HG02943 (cell line): ENCODE data around the gene ZNF500.
"Not testable (repeated sequence)": the region's sequence is repeated elsewhere in the genome, so short reads cannot be mapped to it uniquely, and the experiment has no call there.

Experiments used
- ATAC-seq: cut with Tn5 transposase; IDR thresholded peaks from one replicate; pipeline ENCODE4 v1.9.1; 2021; ENCODE audit warnings: mild to moderate bottlenecking, low read depth, moderate library complexity; ENCODE audit not compliant: unreplicated experiment

ZNF500 gene

DNA sequence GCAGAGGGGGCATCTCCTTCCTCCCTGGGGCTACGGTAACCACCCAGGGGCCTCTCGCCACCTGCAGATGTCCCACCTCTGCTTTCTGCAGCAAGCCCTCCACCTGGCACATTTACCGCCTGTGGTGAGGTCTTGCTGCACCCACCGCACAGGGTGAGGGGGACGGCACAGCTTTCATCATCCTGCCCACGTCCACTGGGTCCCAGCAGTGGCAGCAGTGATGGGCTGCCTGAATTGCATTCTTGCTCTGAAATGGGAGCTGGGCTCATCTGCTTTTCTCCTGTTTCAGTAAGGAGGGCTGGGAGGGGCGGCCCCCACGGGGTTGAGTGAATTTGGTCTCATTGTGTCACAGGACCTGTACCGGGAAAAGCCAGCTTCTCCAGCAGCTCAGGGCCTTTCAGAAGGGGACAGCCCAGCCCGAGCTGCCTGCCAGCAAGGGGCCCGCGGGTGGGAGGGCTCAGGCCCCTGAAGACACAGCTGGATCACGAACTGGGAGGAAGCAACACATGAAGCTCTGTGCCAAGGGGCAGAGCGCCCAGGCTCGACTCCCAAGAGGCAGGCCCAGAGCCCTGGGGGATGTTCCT, 19.9 kb downstream of the ZNF500 start:
- no peak for ATAC-seq

DNA sequence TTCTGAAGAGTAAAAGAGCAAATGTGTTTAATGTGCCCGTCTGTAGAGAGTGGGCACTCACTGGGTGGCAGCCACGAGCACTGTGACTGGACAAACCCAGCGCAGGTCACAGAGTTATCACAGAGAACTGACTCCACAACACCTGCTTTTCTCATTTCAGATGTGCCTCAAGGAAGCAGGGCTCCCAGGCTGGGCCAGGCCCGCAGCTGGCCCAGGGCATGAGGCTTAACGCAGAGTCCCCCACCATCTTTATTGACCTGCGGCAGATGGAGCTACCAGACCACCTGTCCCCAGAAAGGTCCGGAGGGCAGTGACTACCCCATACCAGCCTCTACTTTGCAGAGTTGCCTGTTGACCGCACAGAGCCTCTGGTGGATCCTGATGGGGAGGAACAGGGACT, 20.7 kb downstream of the ZNF500 start:
- ATAC-seq: no peak

DNA sequence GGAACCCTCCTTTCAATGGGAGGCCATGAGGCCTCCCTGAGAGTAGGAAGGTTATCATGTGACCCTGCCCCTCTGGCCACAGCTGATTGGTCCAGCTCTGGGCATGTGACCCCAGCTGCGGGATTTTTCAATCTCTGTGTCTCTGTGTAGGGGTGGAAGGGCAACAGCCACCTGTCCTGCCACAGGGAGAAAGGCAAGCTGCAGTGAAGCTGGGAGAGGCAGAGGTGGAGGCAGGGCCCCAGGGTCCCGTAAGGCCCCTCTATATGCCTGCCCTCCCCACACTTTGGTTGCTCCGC, 21.7 kb downstream of the ZNF500 start:
- ATAC-seq: no peak

DNA sequence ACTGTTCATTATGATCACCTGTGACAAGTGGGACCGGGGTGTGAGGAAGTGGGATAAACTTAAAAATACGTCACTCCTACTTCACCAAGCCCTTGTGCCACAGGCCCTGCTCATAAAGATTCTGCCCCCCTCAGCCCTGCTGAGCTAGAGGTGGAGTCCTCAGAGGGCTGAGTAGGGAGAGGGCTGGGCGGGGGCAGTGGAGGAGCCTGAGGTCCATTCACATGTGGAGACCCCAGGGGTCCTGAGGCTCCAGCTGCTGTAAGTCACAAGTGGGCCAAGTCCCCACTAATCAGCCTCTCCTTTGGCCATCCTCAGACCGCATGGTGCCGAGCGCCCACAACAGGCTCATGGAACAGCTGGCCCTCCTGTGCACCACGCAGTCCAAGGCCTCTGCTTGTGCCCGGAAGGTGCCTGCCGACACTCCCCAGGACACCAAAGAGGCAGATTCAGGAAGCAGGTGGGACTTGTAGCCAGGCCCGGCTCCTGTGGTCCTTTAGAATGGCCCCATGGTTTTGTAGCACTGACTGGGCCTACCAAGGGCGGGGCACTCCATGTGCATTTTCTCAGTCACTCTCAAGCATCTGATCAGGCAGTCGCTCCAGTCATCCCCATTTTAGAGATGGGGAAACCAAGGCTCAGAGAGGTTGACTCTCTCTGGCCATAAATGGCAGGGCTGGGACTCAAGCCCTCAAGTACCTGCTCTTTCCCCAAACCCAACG, 22.2 kb downstream of the ZNF500 start:
- no peak for ATAC-seq

DNA sequence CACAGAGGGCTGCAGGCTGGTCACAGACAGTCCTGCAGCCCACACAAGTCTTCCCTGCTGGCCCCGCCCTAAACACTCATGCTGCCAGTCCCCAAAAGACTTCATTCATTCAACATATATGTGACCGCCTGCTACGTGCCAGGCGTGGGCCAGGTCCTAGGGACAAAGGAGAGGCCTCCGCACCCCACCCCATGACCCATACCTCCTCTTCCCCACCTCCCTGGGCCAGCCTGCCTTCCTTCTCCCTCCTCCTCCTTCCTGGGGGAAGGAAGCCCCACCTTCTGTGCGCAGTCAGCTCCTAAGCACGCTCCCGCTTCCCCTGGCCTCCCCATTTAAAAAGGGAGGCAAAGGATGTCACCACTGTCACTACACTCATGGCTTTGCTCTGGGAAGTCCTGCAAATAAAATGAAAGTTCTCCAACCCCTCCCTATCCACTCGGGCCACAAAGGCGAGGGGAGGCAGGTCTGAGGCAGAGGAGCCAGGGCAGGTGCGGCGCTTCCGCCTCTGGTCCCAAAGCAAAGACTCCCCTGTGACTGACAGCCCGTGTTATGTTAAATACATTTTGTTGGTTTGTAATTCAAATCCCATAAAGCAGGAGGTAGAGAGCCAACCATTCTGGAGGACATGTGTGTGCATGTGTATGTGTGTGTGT, 23.6 kb downstream of the ZNF500 start:
- no peak for ATAC-seq

DNA sequence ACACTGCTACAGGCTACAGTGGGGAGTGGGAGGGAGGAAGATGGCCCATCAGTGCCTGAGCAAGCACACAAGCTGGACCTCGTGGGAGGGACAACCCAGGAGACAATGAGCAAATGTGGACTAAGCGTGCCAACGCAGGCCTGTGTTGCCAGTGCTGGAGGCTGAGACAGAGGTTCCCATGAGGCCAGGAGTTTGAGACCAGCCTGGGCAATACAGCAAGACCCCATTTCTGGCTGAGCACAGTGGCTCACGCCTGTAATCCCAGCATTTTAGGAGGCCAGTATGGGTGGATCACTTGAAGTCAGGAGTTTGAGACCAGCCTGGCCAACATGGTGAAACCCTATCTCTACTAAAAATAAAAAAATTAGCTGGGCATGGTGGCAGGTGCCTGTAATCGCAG, 28.6 kb downstream of the ZNF500 start:
- ATAC-seq: not testable (repeated sequence)

DNA sequence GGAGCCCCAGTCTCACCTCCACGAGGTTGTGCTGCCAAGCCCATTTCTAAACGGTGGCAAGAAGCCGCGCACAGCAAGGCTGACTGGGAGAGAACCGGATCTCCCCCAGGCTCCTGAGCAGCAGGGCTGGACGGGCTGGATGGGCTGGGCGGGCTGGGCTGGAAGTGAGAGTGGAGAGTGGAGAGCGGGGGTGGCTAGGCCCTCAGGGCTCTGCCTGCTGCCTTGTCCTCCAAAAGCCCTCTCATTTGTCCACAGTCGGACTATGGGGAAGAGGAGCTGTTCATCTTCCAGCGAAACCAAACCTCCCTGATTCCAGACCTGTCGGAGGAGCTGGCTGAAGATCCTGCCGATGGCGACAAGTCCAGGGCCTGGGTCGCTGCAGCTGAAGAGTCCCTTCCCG, 29.4 kb downstream of the ZNF500 start:
- ATAC-seq: no peak

DNA sequence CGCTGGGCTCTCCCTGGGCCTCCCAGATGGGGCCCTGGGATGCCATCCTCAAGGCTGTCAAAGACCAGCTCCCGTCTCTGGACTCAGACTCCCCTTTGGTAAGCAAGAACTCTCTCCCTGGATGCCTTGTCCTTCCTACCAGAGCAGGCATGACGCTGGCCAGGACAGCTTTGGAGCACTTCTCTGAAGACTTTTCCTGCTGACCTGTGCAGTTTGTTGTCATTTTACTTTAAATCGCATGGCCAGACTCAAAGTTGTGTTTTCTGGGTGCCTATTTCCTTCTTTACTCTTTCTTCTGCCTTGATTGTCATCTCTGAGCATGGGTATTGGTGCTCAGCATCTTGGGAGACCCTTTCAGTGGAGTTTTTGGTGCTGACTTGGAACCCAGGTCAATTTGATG, 30.4 kb downstream of the ZNF500 start:
- ATAC-seq: no peak

DNA sequence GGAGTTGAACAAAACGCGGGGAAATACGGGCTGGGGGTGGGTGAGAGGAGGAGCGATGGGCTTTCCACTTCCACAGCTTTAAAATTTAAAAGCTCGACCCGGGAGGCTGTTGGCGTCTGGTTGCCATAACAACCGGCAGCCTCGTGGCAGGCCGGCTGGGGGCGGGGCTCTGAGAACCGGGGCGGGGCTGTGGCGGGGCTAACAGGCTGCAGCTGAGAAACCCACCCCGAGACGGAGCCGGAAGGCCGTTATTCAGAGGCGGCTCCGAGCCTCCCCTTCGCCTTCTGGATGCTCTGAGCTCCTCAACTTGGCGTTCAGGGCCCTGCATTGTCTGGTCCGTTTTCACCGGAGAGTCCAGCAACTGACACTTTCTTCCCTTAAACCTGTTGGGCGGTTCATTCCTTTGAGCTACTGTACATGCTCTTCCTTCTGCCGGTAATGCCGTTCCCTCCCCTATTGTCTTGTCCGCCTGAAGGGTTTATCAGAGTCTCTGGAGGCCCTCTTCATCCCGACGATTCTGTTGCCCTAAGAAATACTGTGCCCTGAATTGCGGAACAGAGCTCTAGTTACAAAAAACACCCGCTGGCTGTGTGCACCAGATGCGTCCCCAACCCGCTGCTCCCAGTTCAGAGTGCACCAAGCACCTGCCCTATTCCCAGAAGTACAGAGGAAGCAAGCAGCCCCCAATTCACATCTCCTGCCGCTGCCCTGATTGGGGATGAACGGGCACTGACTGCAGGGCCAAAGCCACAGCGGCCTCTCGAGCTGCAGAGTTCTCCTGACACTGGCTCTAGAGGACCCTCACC, 32.0 kb downstream of the ZNF500 start:
- ATAC-seq: peak; percentile 64

DNA sequence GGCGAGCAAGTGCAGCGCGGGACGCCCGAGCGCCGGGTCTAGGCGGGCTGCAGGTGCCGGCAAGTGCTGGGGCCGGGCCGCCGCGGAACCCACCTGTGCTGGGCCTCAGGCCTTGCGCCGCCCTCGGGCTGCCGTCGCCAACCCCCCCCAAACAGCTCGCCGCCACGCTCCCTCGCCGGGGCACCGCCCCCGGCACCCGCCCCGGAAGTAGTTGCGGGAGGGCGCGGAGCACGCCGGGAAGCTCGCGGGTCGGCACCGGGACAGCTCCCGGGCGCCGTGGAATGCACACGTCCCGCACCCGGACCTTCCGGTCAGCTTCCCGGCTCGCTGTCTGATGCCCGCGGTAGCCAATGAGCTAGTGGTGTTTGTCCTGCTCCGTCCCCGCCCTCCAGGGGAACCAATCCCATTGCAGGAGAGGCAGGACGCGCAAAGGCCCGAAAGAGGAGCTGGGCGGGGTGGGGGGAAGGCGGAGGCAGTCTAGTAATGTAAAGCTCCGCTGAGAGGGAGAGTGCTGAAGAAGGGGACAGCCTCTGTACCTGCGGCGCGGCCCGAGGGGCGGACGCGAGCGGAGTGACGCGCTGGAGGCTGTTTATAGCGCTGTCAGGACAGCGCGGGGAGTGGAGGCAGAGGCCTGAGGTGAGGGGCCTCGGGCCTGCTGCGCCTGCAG, 32.8 kb downstream of the ZNF500 start, which contains the start of the genes ANKS3 and DNAAF8:
TSS of gene ANKS3 (minus strand) at position 209 of the 667 bp plus-strand sequence. CDS start 4,122 bp downstream, outside the sequence.
TSS of gene DNAAF8 (plus strand) at position 475 of the 667 bp plus-strand sequence. CDS start 1,978 bp downstream, outside the sequence.
- ATAC-seq: peak; percentile 70

DNA sequence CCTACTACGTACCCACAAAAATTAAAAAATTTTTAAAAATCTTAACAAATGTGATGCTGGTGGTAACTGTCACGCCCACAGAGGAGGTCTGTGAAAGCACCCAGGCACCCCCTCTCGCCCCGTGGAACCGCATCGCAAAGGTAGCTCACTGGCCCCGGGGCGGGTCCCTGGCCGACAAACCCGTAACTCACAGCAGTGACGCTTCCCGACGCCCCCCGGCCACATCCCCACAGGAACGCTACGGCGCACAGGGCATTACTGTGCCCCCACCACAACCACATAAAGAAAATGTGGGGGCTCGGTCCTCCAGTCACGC, 33.3 kb downstream of the ZNF500 start:
- no peak for ATAC-seq

DNA sequence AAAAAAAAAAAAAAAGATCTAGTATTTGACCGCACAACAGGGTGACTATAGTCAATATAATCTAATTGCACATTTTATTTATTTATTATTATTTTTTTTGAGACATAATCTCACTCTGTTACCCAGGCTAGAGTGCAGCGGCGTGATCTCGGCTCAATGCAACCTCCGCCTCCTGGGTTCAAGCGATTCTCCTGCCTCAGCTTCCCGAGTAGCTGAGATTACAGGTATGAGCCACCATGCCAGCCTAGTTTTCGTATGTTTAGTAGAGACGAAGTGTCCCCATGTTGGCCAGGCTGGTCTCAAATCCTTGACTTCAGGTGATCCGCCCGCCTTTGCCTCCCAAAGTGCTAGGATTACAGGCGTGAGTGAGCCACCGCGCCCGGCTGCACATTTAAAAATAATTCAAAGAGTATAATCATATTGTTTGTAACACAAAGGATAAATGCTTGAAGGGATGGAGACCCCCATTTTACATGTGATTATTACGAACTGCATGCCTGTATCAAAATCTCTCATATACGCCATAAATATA, 33.7 kb downstream of the ZNF500 start:
- ATAC-seq: no peak

DNA sequence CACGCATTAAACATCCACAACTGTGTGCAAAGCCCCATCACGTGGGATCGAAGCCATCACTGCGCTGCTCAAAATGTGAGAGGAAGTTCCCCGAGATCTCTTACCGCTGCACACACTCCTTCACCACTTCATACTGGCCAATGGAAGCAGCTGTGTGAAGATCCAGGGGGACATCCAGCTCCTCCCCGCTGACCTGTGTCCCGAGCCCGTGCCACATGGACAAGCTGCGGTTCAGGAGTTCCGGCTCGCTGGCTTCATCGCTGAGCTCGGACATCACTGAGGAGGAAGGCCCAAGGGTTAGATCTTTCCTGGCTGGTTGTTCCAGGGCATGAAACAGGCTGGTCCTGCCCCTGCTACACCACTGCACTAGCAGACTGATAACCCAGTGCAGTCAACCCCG, 37.1 kb downstream of the ZNF500 start:
- no peak for ATAC-seq

DNA sequence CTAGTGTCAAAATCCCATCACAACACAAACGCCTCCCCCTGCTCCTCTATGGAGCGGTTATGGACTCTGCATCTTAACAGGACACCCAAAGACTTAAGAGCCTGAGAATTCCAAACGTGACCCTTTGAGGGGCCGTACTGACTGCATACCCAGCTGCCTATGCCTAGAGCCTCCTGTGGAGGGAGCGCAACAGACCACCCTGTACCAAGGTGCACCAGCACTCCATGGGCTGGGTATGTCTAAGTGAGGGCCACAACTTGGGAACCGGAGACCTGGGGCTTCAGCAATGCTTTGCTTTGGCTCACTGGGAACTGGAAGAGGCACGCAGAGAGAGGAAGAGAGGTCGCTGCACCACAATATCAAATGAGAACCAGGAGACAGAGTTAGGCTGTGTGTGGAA, 38.3 kb downstream of the ZNF500 start:
- ATAC-seq: no peak

DNA sequence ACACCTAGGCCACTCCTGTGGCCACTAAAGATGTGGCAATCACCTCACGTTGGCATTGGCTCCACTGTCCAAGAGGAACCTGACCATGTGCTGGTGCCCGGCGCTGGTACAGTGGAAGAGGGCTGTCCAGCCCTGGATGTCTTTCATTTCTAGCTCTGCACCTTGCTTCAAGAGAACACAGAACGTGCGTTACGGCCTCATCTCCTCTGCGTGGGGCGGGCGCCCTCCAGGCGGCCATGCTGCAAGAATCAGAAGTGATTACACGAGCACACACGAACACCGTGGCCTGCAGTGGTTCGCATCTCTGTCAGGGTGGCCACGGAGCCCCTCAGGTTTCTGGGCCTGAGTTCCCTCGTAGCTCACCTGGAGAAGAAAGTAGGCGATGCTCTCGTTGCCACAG, 40.3 kb downstream of the ZNF500 start:
- no peak for ATAC-seq

DNA sequence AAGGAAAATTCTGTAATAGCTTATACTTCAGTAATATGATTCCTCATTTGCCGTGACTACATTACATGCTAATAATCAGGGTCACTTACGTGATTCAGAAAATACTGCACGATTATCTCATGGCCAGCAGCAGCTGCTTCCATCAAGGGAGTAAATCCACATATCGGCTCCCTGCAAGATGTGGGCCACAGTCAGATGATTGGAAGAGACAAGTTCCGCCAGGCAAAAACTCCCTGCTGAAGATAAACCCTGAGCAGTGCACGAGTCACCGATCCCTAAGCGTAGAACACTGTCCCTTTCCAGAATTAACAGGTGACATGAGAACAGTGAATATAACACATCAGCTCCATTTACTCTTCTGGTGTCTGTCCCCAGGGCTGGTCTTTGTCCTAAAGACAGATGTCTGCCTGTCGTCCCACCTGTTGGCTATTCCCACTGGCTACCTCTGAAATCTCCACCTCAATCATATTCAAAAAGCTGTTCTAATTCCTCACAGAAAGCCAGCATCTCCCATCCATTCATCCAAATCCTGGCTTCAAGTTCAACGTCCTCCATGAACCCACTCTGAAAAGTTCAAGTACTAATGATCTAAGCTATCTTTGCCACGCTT, 42.2 kb downstream of the ZNF500 start:
- no peak for ATAC-seq

DNA sequence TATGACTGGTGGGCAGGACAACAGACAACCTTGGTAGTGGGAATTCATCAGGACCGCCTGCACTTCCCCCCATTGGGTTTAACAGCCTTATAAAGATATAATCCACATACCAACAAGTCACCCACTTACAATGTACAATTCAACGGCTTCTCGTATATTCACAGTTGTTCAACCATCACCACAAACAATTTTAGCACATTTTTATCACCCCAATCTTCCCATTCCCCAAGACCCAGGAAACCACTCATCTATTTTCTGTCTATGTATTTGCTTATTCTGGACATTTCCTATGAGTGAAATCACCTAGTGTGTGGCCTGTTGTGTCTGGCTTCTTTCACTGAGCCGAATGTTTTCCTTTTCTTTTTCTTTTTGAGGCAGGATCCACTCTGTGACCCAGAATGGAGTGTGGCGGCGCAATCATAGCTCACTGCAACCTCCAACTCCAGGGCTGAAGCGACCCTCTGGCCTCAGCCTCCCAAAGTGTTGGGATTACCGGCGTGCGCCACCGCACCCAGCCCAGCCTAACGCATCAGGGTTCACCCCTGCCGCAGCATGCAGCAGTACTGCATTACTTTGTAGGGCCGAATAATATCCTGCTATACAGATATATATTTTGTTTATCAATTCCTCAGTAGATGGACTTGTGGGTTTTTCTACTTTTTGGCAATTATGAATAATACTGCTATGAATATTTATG, 43.7 kb downstream of the ZNF500 start:
- no peak for ATAC-seq

DNA sequence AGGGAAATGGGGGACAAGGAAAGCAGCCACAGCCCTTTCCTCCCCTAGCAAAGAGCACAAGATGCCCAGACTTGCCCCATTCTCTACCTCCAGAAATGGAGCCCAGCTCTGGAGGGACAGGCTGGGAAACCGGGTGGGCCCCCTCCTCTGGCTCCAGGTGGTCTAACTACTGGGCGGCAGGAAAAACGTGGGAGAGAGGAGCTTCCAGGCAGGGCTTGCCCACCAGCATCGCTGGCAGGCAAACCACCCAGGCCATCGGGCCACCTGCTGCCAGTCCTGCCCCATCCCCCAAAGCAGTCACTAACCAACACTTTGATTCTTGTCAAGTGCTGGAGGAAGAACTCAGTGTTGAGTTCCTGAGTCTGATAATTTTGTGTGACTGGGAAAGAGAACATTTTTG, 48.5 kb downstream of the ZNF500 start:
- no peak for ATAC-seq

DNA sequence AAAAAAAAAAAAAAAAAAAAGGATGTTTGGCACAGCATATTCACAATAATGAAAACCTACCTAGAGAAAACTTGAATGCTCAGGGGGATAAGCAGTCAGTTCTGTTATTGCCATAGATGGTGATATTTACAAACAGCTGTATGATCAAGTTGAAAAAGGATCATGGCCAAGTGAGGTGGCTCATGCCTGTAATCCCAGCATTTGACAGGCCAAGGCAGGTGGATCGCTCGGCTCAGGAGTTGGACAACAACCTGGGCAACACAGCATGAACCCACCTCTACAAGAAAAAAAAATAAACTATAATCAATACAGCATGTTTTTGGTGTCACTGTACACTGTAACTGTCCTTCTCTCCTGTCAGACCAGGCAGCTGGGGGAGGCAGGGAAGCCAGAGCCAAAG, 52.0 kb downstream of the ZNF500 start:
- ATAC-seq: no peak
